HG02759 (cell line): ENCODE measurements around the gene SLC22A4.

Experiments used
- ATAC-seq: cut with Tn5 transposase; IDR thresholded peaks from one replicate; pipeline ENCODE4 v1.9.1; 2021; ENCODE audit warnings: mild to moderate bottlenecking, moderate library complexity; ENCODE audit not compliant: unreplicated experiment

Gene SLC22A4

DNA sequence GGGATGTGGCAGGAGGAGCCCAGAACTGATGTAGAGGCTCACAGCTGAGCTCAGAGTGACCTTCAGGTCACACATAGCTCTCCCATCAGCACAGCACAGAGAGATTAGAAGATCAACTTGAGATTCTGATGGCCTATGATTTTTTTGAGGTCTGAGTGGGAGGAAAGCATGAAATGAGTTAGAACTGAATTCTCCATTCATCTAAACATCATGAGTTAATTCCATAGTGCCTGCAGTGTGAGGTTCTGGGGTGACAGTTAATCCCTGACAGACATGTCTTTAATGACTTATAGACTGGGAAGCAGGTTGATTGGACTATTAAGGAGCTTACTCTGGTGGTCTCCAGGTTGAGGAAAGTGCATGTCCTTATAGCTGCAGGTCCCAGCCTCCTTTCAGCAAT, 97.7 kb downstream of the SLC22A4 start:
- no peak for ATAC-seq

DNA sequence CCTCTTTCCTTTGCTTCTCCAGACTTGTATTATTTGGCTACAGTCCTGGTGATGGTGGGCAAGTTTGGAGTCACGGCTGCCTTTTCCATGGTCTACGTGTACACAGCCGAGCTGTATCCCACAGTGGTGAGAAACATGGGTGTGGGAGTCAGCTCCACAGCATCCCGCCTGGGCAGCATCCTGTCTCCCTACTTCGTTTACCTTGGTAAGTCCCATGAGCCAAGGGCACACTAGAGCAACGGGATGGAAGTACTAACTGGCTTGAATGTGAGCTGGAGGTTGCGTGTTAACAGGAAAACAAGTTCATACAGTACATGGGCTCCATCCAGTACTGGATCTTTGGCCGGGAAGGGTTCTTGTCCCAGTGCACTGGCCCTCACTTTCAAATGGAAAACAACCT, 98.2 kb downstream of the SLC22A4 start:
- ATAC-seq, result no peak

DNA sequence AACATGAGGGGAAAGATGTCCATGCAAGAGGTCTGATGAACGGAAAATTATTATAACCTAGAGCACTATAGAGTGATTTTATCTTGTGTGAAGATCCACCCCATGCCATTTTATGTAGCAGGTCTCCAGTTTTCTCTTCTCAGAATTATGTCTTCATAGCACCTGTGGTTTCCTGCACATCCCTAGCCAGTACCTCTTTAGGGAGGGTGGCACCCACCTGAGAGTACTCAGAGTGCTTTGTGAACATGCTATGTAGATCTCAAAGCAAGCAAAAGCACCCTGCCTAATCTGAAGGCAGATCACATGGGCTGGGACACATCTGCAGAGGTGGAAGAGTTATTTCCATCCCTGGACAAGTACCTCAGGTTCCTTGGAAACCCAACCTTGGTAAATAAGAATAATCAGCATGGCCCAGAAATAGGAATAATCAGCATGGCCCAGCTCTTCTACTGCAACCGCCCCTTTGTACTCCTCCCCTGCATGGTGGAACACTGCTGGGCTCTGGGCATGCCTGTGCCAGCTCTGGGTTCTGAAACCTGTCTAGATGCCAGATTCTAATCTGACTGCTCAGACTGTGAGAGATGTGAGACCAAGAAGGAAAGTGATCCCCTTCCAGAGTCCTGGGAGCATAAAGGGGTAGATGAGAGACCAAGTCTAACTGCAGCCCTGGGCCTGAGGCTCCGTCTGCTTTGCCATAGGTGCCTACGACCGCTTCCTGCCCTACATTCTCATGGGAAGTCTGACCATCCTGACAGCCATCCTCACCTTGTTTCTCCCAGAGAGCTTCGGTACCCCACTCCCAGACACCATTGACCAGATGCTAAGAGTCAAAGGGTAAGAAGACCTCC, 99.0 kb downstream of the SLC22A4 start:
- ATAC-seq, result no peak
